ENCODE data around the gene THOP1. TPM values are rescaled to one million over a fixed set of nuclear protein-coding genes. Genes with fewer than 3 reads are reported as not detected.
"Not testable (repeated sequence)": the region's sequence is repeated elsewhere in the genome, so short reads cannot be mapped to it uniquely, and the experiment has no call there.

THOP1 gene
- total RNA-seq, 1 donor from 2014 or later: 56.8 TPM

DNA sequence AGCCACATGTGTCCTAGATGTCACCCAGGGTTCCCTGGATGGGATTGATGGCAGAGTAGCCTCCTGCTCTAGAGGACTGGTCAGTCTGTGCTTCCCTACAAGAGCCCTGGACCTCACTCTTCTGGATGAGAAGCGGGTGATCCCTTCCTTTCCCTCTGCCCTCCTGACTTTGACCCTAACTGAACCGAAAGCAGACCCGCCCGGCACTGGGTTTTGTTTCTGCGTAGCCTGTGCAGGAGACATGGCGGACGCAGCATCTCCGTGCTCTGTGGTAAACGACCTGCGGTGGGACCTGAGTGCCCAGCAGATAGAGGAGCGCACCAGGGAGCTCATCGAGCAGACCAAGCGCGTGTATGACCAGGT is 4.9 kb downstream of the THOP1 start:
- TF ChIP-seq, protein P1, sequence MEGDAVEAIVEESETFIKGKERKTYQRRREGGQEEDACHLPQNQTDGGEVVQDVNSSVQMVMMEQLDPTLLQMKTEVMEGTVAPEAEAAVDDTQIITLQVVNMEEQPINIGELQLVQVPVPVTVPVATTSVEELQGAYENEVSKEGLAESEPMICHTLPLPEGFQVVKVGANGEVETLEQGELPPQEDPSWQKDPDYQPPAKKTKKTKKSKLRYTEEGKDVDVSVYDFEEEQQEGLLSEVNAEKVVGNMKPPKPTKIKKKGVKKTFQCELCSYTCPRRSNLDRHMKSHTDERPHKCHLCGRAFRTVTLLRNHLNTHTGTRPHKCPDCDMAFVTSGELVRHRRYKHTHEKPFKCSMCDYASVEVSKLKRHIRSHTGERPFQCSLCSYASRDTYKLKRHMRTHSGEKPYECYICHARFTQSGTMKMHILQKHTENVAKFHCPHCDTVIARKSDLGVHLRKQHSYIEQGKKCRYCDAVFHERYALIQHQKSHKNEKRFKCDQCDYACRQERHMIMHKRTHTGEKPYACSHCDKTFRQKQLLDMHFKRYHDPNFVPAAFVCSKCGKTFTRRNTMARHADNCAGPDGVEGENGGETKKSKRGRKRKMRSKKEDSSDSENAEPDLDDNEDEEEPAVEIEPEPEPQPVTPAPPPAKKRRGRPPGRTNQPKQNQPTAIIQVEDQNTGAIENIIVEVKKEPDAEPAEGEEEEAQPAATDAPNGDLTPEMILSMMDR (IDR thresholded peaks at IDR 0.05; ENCODE audit: unreplicated experiment): no peak
- H3K27ac Mint-ChIP-seq (ENCODE audit: unreplicated experiment): no peak overlapping the region
- H3K36me3 Mint-ChIP-seq (ENCODE audit: low read depth, unreplicated experiment): peaks cover 9% of the 10 kb centered on the region
- no peak for DNase-seq (ENCODE audit: low spot score)
- H3K4me3 Mint-ChIP-seq (ENCODE audit: unreplicated experiment): no peak overlapping the region
- H3K4me1 Mint-ChIP-seq (ENCODE audit: unreplicated experiment): peaks cover 12% of the 10 kb centered on the region
- no peaks in the 10 kb centered on the region for H3K9me3 Mint-ChIP-seq (ENCODE audit: unreplicated experiment)
- peaks cover 8% of the 10 kb centered on the region for H3K27me3 Mint-ChIP-seq (ENCODE audit: unreplicated experiment)

GRCh38 chr19:2790557-2791271 is 5.4 kb downstream of the THOP1 start:
- Mint-ChIP-seq H3K4me3 (ENCODE audit: unreplicated experiment) (no peak overlapping the region), H3K27ac (ENCODE audit: unreplicated experiment) (no peak overlapping the region), H3K9me3 (ENCODE audit: unreplicated experiment) (no peaks in the 10 kb centered on the region), H3K36me3 (ENCODE audit: low read depth, unreplicated experiment) (peaks cover 15% of the 10 kb centered on the region), H3K27me3 (ENCODE audit: unreplicated experiment) (peaks cover 8% of the 10 kb centered on the region), H3K4me1 (ENCODE audit: unreplicated experiment) (peaks cover 12% of the 10 kb centered on the region)
- no peak for DNase-seq (ENCODE audit: low spot score)
- TF ChIP-seq, protein P1 (IDR thresholded peaks at IDR 0.05; ENCODE audit: unreplicated experiment): no peak

DNA sequence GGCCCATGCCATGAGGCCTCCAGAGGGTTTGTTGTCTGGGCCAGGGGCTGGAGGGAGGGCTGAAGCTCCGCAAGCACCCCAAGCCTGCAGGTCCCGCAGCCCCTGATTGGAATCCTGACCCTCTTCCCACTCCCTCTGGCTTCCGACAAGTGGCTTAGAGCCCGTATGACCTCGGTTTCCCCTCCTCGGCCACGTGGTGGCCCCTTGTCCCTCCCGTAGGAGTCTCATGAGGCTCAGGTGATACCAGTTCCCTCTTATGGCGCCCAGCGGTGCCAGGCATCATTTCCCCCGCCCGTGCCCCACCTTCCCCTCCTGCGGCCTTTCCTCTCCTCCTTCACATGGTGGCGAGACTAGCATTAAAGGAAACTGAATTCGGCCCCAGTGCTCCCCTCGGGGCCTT is 6.1 kb downstream of the THOP1 start:
- Mint-ChIP-seq H3K4me1 (ENCODE audit: unreplicated experiment) (peaks cover 6% of the 10 kb centered on the region), H3K27ac (ENCODE audit: unreplicated experiment) (no peak overlapping the region), H3K36me3 (ENCODE audit: low read depth, unreplicated experiment) (peaks cover 17% of the 10 kb centered on the region), H3K9me3 (ENCODE audit: unreplicated experiment) (no peaks in the 10 kb centered on the region), H3K4me3 (ENCODE audit: unreplicated experiment) (no peak overlapping the region), H3K27me3 (ENCODE audit: unreplicated experiment) (peaks cover 6% of the 10 kb centered on the region)
- DNase-seq (ENCODE audit: low spot score): no peak
- TF ChIP-seq, protein P1 (IDR thresholded peaks at IDR 0.05; ENCODE audit: unreplicated experiment): no peak

DNA sequence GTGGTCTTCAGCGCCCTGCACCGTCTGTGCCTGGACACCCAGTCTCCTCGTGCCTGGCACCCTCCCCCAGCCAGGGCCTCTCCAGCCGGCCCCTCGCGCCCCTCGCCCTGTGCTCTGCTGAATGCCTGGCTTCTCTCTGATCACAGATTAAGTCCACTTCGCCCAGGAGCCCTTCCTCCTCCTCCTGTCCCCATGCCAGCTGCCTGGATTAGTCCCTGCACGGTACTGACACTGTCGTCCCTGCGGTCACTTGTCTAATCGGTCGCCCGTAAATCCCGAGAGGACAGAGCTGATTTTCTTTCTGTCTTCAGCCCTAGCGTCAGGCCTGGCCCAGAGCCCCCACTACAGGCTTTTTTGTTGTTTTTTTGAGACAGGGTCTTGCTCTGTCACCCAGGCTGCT is 6.6 kb downstream of the THOP1 start:
- Mint-ChIP-seq H3K27ac (ENCODE audit: unreplicated experiment) (no peak overlapping the region), H3K4me3 (ENCODE audit: unreplicated experiment) (no peak overlapping the region), H3K9me3 (ENCODE audit: unreplicated experiment) (no peaks in the 10 kb centered on the region), H3K36me3 (ENCODE audit: low read depth, unreplicated experiment) (peaks cover 17% of the 10 kb centered on the region), H3K27me3 (ENCODE audit: unreplicated experiment) (peaks cover 6% of the 10 kb centered on the region), H3K4me1 (ENCODE audit: unreplicated experiment) (peaks cover 6% of the 10 kb centered on the region)
- TF ChIP-seq, protein P1 (IDR thresholded peaks at IDR 0.05; ENCODE audit: unreplicated experiment): no peak
- DNase-seq (ENCODE audit: low spot score): no peak

GRCh38 chr19:2792666-2793065 is 7.4 kb downstream of the THOP1 start:
- not testable (repeated sequence) for H3K4me1 Mint-ChIP-seq (ENCODE audit: unreplicated experiment); H3K4me3 Mint-ChIP-seq (ENCODE audit: unreplicated experiment); DNase-seq (ENCODE audit: low spot score); H3K27me3 Mint-ChIP-seq (ENCODE audit: unreplicated experiment); H3K9me3 Mint-ChIP-seq (ENCODE audit: unreplicated experiment); H3K27ac Mint-ChIP-seq (ENCODE audit: unreplicated experiment)
- peaks cover 16% of the 10 kb centered on the region for H3K36me3 Mint-ChIP-seq (ENCODE audit: low read depth, unreplicated experiment)

Measured in endothelial cell (in vitro differentiated cells).